ENCODE data around the gene TIMM10B. TPM values are rescaled to one million over a fixed set of nuclear protein-coding genes. Genes with fewer than 3 reads are reported as not detected.
"Not testable (repeated sequence)": the region's sequence is repeated elsewhere in the genome, so short reads cannot be mapped to it uniquely, and the experiment has no call there.

The TIMM10B gene
- total RNA-seq, 1 donor from 2014 or later: 51.5 TPM

GRCh38 chr11:6497069-6497839, 16.0 kb downstream of the TIMM10B start, which contains the start of gene DNHD1:
TSS of gene DNHD1 (plus strand) at chr11:6497280. CDS start at chr11:6498216, 936 bp downstream.
- intact Hi-C loops (cut with DNase I): no loop called here
- ATAC-seq (peak; percentile 53), DNase-seq (ENCODE audit: low spot score) (no peak)

- DNase-seq (ENCODE audit: low spot score) (no peak), ATAC-seq (peak; percentile 59)
- intact Hi-C loops (cut with DNase I): no loop called here
Measured at GRCh38 chr11:6498121-6498520, 16.8 kb downstream of the TIMM10B start.

- DNase-seq (ENCODE audit: low spot score) (no peak), ATAC-seq (peak; percentile 6)
- intact Hi-C loops (cut with DNase I): no loop called here
Measured at GRCh38 chr11:6498544-6498943, 17.2 kb downstream of the TIMM10B start.

GRCh38 chr11:6502382-6502781, 21.1 kb downstream of the TIMM10B start:
- ATAC-seq: no peak
- intact Hi-C loops (cut with DNase I): no loop called here
- no peak for DNase-seq (ENCODE audit: low spot score)

GRCh38 chr11:6504166-6504565, 22.9 kb downstream of the TIMM10B start:
- DNase-seq (ENCODE audit: low spot score) (no peak), ATAC-seq (no peak)
- intact Hi-C loops (cut with DNase I): no loop called here

GRCh38 chr11:6505577-6506240, 24.4 kb downstream of the TIMM10B start:
- intact Hi-C loops (cut with DNase I): loop anchor here (5.0 kb wide), 1 partner anchor 1548 kb away; the partner anchor contains the start of gene OR51A2
- no peak for DNase-seq (ENCODE audit: low spot score)
- ATAC-seq: peak; percentile 82

GRCh38 chr11:6516865-6517264, 35.6 kb downstream of the TIMM10B start:
- DNase-seq (ENCODE audit: low spot score) (no peak), ATAC-seq (no peak)
- intact Hi-C loops (cut with DNase I): no loop called here

GRCh38 chr11:6520265-6520664, 39.0 kb downstream of the TIMM10B start:
- DNase-seq (ENCODE audit: low spot score) (no peak), ATAC-seq (no peak)
- intact Hi-C loops (cut with DNase I): no loop called here

- ATAC-seq; DNase-seq (ENCODE audit: low spot score); intact Hi-C loops (cut with DNase I): not testable (repeated sequence)
Measured at GRCh38 chr11:6521946-6522345, 40.6 kb downstream of the TIMM10B start.

- no peak for ATAC-seq
- DNase-seq (ENCODE audit: low spot score): no peak
- intact Hi-C loops (cut with DNase I): no loop called here
Measured at GRCh38 chr11:6523253-6523652, 42.0 kb downstream of the TIMM10B start.

GRCh38 chr11:6526411-6527135, 45.3 kb downstream of the TIMM10B start:
- DNase-seq (ENCODE audit: low spot score) (no peak), ATAC-seq (no peak)
- intact Hi-C loops (cut with DNase I): no loop called here

GRCh38 chr11:6529266-6529665, 48.0 kb downstream of the TIMM10B start:
- no peak for DNase-seq (ENCODE audit: low spot score)
- ATAC-seq: no peak
- intact Hi-C loops (cut with DNase I): no loop called here

- DNase-seq (ENCODE audit: low spot score) (no peak), ATAC-seq (no peak)
- intact Hi-C loops (cut with DNase I): loop anchor here (10.0 kb wide), 1 partner anchor 154 kb away; the partner anchor contains the start of gene MRPL17
Measured at GRCh38 chr11:6530848-6531247, 49.5 kb downstream of the TIMM10B start.

- ATAC-seq (peak; percentile 80), DNase-seq (ENCODE audit: low spot score) (no peak)
- intact Hi-C loops (cut with DNase I): loop anchor here (10.0 kb wide), 1 partner anchor 153 kb away; the partner anchor contains the start of gene MRPL17
Measured at GRCh38 chr11:6531267-6531752, 50.0 kb downstream of the TIMM10B start.

Other genes starting within 250 kb of the TIMM10B start
- gene FHIP1B, start 246.9 kb upstream of the TIMM10B start, total RNA-seq: 36.8 TPM
- gene CNGA4, start 242.4 kb upstream of the TIMM10B start, total RNA-seq: 0.31 TPM
- 1.1 TPM for gene CCKBR, start 221.7 kb upstream of the TIMM10B start, total RNA-seq
- gene CAVIN3, start 161.0 kb upstream of the TIMM10B start, total RNA-seq: 145 TPM
- 32.3 TPM for gene SMPD1, start 91.0 kb upstream of the TIMM10B start, total RNA-seq
- gene APBB1, start 62.4 kb upstream of the TIMM10B start, total RNA-seq: 65.5 TPM
- gene HPX, start 40.5 kb upstream of the TIMM10B start, total RNA-seq: 2.8 TPM
- 24.6 TPM for gene TRIM3, start 7.6 kb upstream of the TIMM10B start, total RNA-seq
- gene ARFIP2, start 170 bp upstream of the TIMM10B start, total RNA-seq: 35.0 TPM
- gene DNHD1, start 15.8 kb downstream of the TIMM10B start, total RNA-seq: 33.1 TPM
- 20.9 TPM for gene RRP8, start 122.1 kb downstream of the TIMM10B start, total RNA-seq
- gene ILK, start 122.3 kb downstream of the TIMM10B start, total RNA-seq: 208 TPM
- gene TAF10, start 130.7 kb downstream of the TIMM10B start, total RNA-seq: 79.4 TPM
- gene TPP1, start 137.9 kb downstream of the TIMM10B start, total RNA-seq: 100 TPM
- 22.7 TPM for gene DCHS1, start 174.3 kb downstream of the TIMM10B start, total RNA-seq
- 25.5 TPM for gene MRPL17, start 201.8 kb downstream of the TIMM10B start, total RNA-seq